Measurements from ENCODE around the gene EPHB6.

Gene EPHB6

DNA sequence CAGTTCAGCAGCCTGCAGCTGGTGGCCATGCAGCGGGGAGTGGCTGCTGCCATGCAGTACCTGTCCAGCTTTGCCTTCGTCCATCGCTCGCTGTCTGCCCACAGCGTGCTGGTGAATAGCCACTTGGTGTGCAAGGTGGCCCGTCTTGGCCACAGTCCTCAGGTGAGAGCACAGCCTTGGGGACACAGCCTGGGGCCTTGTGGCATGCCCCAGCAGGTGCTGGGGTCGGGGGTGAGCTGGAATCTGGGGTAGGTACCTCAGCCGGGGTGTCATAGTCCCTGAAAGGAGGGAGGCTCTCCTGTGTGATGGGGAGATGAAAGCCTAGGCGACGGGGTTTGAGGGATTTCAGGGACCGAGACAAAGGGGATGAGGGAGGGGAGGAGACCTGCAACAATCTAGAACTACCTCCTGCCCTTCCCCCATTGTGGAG is 14.1 kb downstream of the EPHB6 start:
- DNase-seq (ENCODE audit: low read depth): no peak
- TF ChIP-seq, protein P1, sequence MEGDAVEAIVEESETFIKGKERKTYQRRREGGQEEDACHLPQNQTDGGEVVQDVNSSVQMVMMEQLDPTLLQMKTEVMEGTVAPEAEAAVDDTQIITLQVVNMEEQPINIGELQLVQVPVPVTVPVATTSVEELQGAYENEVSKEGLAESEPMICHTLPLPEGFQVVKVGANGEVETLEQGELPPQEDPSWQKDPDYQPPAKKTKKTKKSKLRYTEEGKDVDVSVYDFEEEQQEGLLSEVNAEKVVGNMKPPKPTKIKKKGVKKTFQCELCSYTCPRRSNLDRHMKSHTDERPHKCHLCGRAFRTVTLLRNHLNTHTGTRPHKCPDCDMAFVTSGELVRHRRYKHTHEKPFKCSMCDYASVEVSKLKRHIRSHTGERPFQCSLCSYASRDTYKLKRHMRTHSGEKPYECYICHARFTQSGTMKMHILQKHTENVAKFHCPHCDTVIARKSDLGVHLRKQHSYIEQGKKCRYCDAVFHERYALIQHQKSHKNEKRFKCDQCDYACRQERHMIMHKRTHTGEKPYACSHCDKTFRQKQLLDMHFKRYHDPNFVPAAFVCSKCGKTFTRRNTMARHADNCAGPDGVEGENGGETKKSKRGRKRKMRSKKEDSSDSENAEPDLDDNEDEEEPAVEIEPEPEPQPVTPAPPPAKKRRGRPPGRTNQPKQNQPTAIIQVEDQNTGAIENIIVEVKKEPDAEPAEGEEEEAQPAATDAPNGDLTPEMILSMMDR (conservative IDR thresholded peaks at IDR 0.05; ENCODE audit: low read depth, low read length): no peak
- no peak overlapping the region for H3K4me3 ChIP-seq (ENCODE audit: low read length)

- H3K4me3 ChIP-seq (ENCODE audit: low read length): no peak overlapping the region
- TF ChIP-seq, protein P1 (conservative IDR thresholded peaks at IDR 0.05; ENCODE audit: low read depth, low read length): no peak
- no peak for DNase-seq (ENCODE audit: low read depth)
Observed at GRCh38 chr7:142869434-142869833, 14.6 kb downstream of the EPHB6 start.

GRCh38 chr7:142870147-142870559 is 15.3 kb downstream of the EPHB6 start:
- no peak for DNase-seq (ENCODE audit: low read depth)
- no peak overlapping the region for H3K4me3 ChIP-seq (ENCODE audit: low read length)
- TF ChIP-seq, protein P1 (conservative IDR thresholded peaks at IDR 0.05; ENCODE audit: low read depth, low read length): no peak

GRCh38 chr7:142870566-142871259 is 15.8 kb downstream of the EPHB6 start:
- TF ChIP-seq, protein P1 (conservative IDR thresholded peaks at IDR 0.05; ENCODE audit: low read depth, low read length): no peak
- no peak for DNase-seq (ENCODE audit: low read depth)
- H3K4me3 ChIP-seq (ENCODE audit: low read length): no peak overlapping the region

DNA sequence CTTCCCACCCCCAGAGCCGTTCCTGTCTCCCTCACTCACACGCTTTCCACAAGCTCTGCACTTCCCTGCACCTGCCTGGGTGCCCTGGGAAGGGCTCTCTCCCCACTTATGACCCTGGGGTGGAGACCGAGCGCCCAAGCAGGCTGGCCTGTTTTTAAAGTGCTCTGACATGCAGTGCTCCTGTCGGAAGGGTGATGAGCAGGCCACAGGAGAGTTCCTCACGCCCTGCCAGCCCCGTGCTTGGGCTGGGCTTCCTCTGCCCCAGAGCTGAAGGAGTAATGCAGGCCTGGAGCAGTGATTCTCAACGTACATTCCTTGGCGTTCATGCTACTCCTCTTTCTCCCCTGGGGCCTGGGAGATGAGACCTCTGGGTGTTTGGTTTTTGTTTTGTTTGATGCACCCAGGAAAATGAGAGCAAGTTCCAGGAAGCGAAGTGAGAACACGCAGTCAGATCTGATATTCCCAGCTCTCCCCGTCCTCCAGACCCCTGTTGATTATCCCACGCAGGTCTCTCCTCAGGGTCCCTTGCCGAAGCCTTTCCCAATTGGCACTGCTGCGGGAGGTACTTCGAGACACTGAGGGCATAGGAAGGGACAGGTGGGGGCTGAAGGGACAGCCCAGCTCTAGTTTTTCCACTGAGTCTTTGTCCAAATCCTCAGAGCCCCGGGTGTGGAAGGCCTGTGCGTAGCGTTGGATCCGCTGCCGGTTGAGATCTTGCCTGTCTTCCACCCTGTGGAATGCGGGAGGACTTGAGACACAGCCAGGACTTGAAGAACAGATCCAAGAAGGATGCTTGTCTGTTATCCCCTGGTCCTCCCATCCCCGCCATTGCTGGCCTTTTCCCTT is 16.6 kb downstream of the EPHB6 start:
- H3K4me3 ChIP-seq (ENCODE audit: low read length): no peak overlapping the region
- no peak for DNase-seq (ENCODE audit: low read depth)
- TF ChIP-seq, protein P1 (conservative IDR thresholded peaks at IDR 0.05; ENCODE audit: low read depth, low read length): no peak

GRCh38 chr7:142872106-142872675 is 17.3 kb downstream of the EPHB6 start:
- no peak overlapping the region for H3K4me3 ChIP-seq (ENCODE audit: low read length)
- DNase-seq (ENCODE audit: low read depth): no peak
- TF ChIP-seq, protein P1 (conservative IDR thresholded peaks at IDR 0.05; ENCODE audit: low read depth, low read length): no peak

Measured in retinal pigment epithelial cell (primary cell).